ENCODE data around the gene PTPN22. TPM values are rescaled to one million over a fixed set of nuclear protein-coding genes. Genes with fewer than 3 reads are reported as not detected.
A peak's percentile ranks its signal among the peaks of the same experiment; 100 is the strongest.

The PTPN22 gene
- total RNA-seq, 4 donors from 2014 or later: 1.1 to 5.7 (median 1.9) TPM

GRCh38 chr1:113904293-113904673 is 32.8 kb upstream of the PTPN22 start:
- peak overlapping the region; percentile 63 to 89 (median 79) for H3K4me3 ChIP-seq
- DNase-seq: no peak
- intact Hi-C loops (cut with DNase I): no loop called here
- no peaks in the 10 kb centered on the region for H3K9me3 ChIP-seq
- peaks cover 7 to 47% (median 20%) of the 10 kb centered on the region in 3 donors for H3K4me1 ChIP-seq
- no peaks in the 10 kb centered on the region for H3K27me3 ChIP-seq
- H3K27ac ChIP-seq: peak overlapping the region; percentile 88 to 98 (median 96)
- WGBS, 2 donors: 1% methylated on average over 9 to 11 of the region's 11 CpGs
- peaks cover 0 to 47% (median 15%) of the 10 kb centered on the region in 3 donors for H3K36me3 ChIP-seq
- TF ChIP-seq CTCF (IDR thresholded peaks at IDR 0.05) (no peak), POLR2A (IDR thresholded peaks at IDR 0.05) (no peak)

- Histone ChIP-seq H3K27me3 (no peaks in the 10 kb centered on the region), H3K4me3 (peak overlapping the region; percentile 63 to 89 (median 79)), H3K27ac (peak overlapping the region; percentile 88 to 98 (median 96)), H3K9me3 (no peaks in the 10 kb centered on the region), H3K36me3 (peaks cover 0 to 47% (median 12%) of the 10 kb centered on the region in 3 donors), H3K4me1 (peaks cover 7 to 47% (median 20%) of the 10 kb centered on the region in 3 donors)
- 14 to 16% methylated on average over 7 of the region's 7 CpGs for WGBS, 2 donors
- no peak for DNase-seq
- intact Hi-C loops (cut with DNase I): no loop called here
- TF ChIP-seq POLR2A (IDR thresholded peaks at IDR 0.05) (no peak), CTCF (IDR thresholded peaks at IDR 0.05) (no peak)
Measured at GRCh38 chr1:113903501-113904292, 32.2 kb upstream of the PTPN22 start.

GRCh38 chr1:113901191-113901590 is 29.7 kb upstream of the PTPN22 start:
- H3K27me3 ChIP-seq: no peaks in the 10 kb centered on the region
- H3K4me3 ChIP-seq: no peak overlapping the region
- H3K27ac ChIP-seq: no peak overlapping the region
- H3K4me1 ChIP-seq: peaks cover 7 to 39% (median 14%) of the 10 kb centered on the region in 3 donors
- intact Hi-C loops (cut with DNase I): no loop called here
- H3K36me3 ChIP-seq: peaks cover 0 to 64% (median 17%) of the 10 kb centered on the region in 3 donors
- no peak for TF ChIP-seq CTCF (IDR thresholded peaks at IDR 0.05)
- no peak for TF ChIP-seq POLR2A (IDR thresholded peaks at IDR 0.05)
- no peaks in the 10 kb centered on the region for H3K9me3 ChIP-seq
- 56 to 70% methylated on average over 3 of the region's 3 CpGs for WGBS, 2 donors
- DNase-seq: no peak

GRCh38 chr1:113899111-113899510 is 27.6 kb upstream of the PTPN22 start:
- peaks cover 7 to 26% (median 10%) of the 10 kb centered on the region in 3 donors for H3K4me1 ChIP-seq
- H3K27me3 ChIP-seq: no peaks in the 10 kb centered on the region
- intact Hi-C loops (cut with DNase I): no loop called here
- no peak overlapping the region for H3K27ac ChIP-seq
- peaks cover 0 to 84% (median 21%) of the 10 kb centered on the region in 3 donors for H3K36me3 ChIP-seq
- H3K4me3 ChIP-seq: no peak overlapping the region
- DNase-seq: no peak
- TF ChIP-seq POLR2A (IDR thresholded peaks at IDR 0.05) (no peak), CTCF (IDR thresholded peaks at IDR 0.05) (no peak)
- H3K9me3 ChIP-seq: no peaks in the 10 kb centered on the region

- intact Hi-C loops (cut with DNase I): no loop called here
- WGBS, 2 donors: 93 to 94% methylated on average over 1 of the region's 1 CpG
- no peaks in the 10 kb centered on the region for H3K9me3 ChIP-seq
- no peak overlapping the region for H3K27ac ChIP-seq
- no peak for DNase-seq
- no peak overlapping the region for H3K4me3 ChIP-seq
- H3K36me3 ChIP-seq: peaks cover 0 to 88% (median 21%) of the 10 kb centered on the region in 3 donors
- H3K4me1 ChIP-seq: peaks cover 0 to 18% (median 3%) of the 10 kb centered on the region in 3 donors
- H3K27me3 ChIP-seq: no peaks in the 10 kb centered on the region
- TF ChIP-seq POLR2A (IDR thresholded peaks at IDR 0.05) (no peak), CTCF (IDR thresholded peaks at IDR 0.05) (no peak)
Measured at GRCh38 chr1:113898241-113898814, 26.8 kb upstream of the PTPN22 start.
